HepG2 (cell line): ENCODE results near the gene CHMP1A. TPM values are rescaled to one million over a fixed set of nuclear protein-coding genes. Genes with fewer than 3 reads are reported as not detected.

Experiments used
- ATF4 ChIP-seq, 2 experiments: fragments of 450-650 bp in 1 of 2; sonication (generic) in 1 of 2; formaldehyde crosslinking; IDR thresholded peaks; 2 replicates each; pipeline versions ENCODE4 v1.5.0 to v1.8.0; 2020 to 2022; ENCODE audit warnings: mild to moderate bottlenecking in 1 of 2, missing genetic modification reagents in 1 of 2
- HMGXB4 ChIP-seq, 2 experiments: sonication (generic) in 1 of 2; formaldehyde crosslinking in 1 of 2; IDR thresholded peaks; 2 replicates each; pipeline versions ENCODE4 v1.4.0 to v1.6.1; 2018 to 2020; ENCODE audit warnings: missing genetic modification reagents in 2 of 2, borderline replicate concordance in 1 of 2, low read depth in 1 of 2, mild to moderate bottlenecking in 1 of 2, missing biosample characterization in 1 of 2
- JUND ChIP-seq: sonication (generic); formaldehyde crosslinking; IDR thresholded peaks from 2 replicates; pipeline ENCODE4 v1.8.0; 2022; ENCODE audit warnings: mild to moderate bottlenecking, missing genetic modification reagents
- PLSCR1 ChIP-seq: sonication (generic); formaldehyde crosslinking; IDR thresholded peaks from 2 replicates; pipeline ENCODE4 v1.5.0; 2020; ENCODE audit warnings: missing genetic modification reagents, mild to moderate bottlenecking, borderline replicate concordance
- RARG ChIP-seq: sonication (generic); formaldehyde crosslinking; IDR thresholded peaks from 2 replicates; pipeline ENCODE4 v1.4.0; 2020; ENCODE audit warnings: low read depth, mild to moderate bottlenecking, missing genetic modification reagents
- ZNF644 ChIP-seq: IDR thresholded peaks from 2 replicates; pipeline ENCODE4 v1.6.1; 2016; ENCODE audit warnings: low read depth
- ZNF7 ChIP-seq: IDR thresholded peaks from 2 replicates; pipeline ENCODE4 v1.6.1; 2016; ENCODE audit warnings: missing biosample characterization, missing genetic modification reagents
- ZNF772 ChIP-seq: sonication (generic); formaldehyde crosslinking; IDR thresholded peaks from 2 replicates; pipeline ENCODE4 v1.5.0; 2020; ENCODE audit warnings: mild to moderate bottlenecking, missing genetic modification reagents
- polyA plus RNA-seq, 8 experiments: library from polyadenylated mRNA; depleted of rRNA in 3 of 8; stranded (reverse) in 7 of 8; unstranded in 1 of 8; fragments of >200 nt; fragmentation: Illumina TruSeq in 4 of 8; extraction: Trizol in 4 of 8; gene quantifications; 2 replicates each; pipeline versions ENCODE4 v1.2.1 to v1.2.3, GENCODE V29; 2011 to 2016; ENCODE audit warnings: low read depth in 4 of 8, missing spikeins in 1 of 8, mixed read lengths in 1 of 8; ENCODE audit not compliant: insufficient read depth in 1 of 8
- total RNA-seq, 5 experiments: library from RNA; depleted of rRNA; stranded (reverse); fragments of >200 nt; fragmentation: Illumina TruSeq; extraction: Trizol; gene quantifications; 2 replicates each; pipeline ENCODE4 v1.2.3, GENCODE V29; 2016; ENCODE audit warnings: low read depth in 1 of 5
- TF ChIP-seq, protein P1 (sequence below): sonication (generic); formaldehyde crosslinking; IDR thresholded peaks from 2 replicates; pipeline ENCODE4 v1.5.0; 2020; ENCODE audit warnings: mild to moderate bottlenecking, missing genetic modification reagents, borderline replicate concordance
- TF ChIP-seq, protein P2 (sequence below): sonication (generic); formaldehyde crosslinking; IDR thresholded peaks from 2 replicates; pipeline ENCODE4 v1.5.1; 2020; ENCODE audit warnings: mild to moderate bottlenecking, missing genetic modification reagents, moderate library complexity

The CHMP1A gene
- total and polyA plus RNA-seq, 2 of the 13 experiments (the other 11 are each of a cell fraction or from before 2014, with no cell fraction given), result 69.4 to 73.3 TPM

DNA sequence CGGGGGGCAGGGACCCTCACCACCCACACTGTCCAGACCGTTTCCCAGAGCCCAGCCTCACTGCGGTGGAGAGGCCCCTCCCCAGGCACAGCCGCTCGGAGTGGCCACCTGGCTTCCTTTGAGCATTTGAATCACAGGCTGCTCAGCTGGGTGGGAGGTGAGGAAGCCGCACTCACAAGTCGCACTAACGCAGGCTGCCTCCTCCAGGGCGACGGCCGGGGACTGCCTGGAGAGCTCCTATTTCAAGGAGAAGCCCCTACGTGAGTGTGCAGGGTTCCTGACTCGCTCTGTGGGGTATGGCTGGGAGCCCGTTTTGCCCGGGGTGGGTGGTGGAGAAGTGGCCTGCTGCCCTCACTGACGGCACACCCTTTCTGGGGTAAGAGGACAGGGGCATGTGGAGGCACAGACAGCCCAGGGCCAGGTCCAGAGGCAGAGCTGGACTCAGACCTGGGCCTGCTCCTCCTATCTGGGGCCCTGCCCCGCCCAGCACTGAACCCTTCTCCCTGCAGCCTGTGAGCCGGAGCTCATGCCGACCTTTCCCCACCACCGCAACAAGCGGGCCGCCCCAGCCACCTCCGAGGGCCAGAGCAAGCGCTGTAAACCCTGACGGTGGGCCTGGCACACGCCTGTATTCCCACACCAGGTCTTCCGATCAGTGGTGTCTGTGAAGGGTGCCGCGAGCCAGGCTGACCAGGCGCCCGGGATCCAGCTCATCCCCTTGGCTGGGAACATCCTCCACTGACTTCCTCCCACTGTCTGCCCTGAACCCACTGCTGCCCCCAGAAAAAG lies 37.8 kb upstream of the CHMP1A start (continued):
- TF ChIP-seq, protein P1, sequence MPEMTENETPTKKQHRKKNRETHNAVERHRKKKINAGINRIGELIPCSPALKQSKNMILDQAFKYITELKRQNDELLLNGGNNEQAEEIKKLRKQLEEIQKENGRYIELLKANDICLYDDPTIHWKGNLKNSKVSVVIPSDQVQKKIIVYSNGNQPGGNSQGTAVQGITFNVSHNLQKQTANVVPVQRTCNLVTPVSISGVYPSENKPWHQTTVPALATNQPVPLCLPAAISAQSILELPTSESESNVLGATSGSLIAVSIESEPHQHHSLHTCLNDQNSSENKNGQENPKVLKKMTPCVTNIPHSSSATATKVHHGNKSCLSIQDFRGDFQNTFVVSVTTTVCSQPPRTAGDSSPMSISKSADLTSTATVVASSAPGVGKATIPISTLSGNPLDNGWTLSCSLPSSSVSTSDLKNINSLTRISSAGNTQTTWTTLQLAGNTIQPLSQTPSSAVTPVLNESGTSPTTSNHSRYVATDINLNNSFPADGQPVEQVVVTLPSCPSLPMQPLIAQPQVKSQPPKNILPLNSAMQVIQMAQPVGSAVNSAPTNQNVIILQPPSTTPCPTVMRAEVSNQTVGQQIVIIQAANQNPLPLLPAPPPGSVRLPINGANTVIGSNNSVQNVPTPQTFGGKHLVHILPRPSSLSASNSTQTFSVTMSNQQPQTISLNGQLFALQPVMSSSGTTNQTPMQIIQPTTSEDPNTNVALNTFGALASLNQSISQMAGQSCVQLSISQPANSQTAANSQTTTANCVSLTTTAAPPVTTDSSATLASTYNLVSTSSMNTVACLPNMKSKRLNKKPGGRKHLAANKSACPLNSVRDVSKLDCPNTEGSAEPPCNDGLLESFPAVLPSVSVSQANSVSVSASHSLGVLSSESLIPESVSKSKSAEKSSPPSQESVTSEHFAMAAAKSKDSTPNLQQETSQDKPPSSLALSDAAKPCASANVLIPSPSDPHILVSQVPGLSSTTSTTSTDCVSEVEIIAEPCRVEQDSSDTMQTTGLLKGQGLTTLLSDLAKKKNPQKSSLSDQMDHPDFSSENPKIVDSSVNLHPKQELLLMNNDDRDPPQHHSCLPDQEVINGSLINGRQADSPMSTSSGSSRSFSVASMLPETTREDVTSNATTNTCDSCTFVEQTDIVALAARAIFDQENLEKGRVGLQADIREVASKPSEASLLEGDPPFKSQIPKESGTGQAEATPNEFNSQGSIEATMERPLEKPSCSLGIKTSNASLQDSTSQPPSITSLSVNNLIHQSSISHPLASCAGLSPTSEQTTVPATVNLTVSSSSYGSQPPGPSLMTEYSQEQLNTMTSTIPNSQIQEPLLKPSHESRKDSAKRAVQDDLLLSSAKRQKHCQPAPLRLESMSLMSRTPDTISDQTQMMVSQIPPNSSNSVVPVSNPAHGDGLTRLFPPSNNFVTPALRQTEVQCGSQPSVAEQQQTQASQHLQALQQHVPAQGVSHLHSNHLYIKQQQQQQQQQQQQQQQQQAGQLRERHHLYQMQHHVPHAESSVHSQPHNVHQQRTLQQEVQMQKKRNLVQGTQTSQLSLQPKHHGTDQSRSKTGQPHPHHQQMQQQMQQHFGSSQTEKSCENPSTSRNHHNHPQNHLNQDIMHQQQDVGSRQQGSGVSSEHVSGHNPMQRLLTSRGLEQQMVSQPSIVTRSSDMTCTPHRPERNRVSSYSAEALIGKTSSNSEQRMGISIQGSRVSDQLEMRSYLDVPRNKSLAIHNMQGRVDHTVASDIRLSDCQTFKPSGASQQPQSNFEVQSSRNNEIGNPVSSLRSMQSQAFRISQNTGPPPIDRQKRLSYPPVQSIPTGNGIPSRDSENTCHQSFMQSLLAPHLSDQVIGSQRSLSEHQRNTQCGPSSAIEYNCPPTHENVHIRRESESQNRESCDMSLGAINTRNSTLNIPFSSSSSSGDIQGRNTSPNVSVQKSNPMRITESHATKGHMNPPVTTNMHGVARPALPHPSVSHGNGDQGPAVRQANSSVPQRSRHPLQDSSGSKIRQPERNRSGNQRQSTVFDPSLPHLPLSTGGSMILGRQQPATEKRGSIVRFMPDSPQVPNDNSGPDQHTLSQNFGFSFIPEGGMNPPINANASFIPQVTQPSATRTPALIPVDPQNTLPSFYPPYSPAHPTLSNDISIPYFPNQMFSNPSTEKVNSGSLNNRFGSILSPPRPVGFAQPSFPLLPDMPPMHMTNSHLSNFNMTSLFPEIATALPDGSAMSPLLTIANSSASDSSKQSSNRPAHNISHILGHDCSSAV (CRISPR knock-in tag), result no peak
- TF ChIP-seq ZNF7 (CRISPR knock-in tag) (no peak), ATF4 (CRISPR knock-in tag; IDR thresholded peaks at IDR 0.05) (no peak), HMGXB4 (CRISPR knock-in tag; IDR thresholded peaks at IDR 0.05; ENCODE audit: borderline replicate concordance in 1 of 2, low read depth in 1 of 2) (0 out of 4 replicates have a peak, but pooled peaks of 1 of the 2 experiments have one; percentile 25), ZNF644 (no peak), ZNF772 (CRISPR knock-in tag) (peak; percentile 88; the same call in 1 of the 2 replicates), JUND (no peak), PLSCR1 (CRISPR knock-in tag) (no peak), RARG (CRISPR knock-in tag) (no peak)
- TF ChIP-seq, protein P2, sequence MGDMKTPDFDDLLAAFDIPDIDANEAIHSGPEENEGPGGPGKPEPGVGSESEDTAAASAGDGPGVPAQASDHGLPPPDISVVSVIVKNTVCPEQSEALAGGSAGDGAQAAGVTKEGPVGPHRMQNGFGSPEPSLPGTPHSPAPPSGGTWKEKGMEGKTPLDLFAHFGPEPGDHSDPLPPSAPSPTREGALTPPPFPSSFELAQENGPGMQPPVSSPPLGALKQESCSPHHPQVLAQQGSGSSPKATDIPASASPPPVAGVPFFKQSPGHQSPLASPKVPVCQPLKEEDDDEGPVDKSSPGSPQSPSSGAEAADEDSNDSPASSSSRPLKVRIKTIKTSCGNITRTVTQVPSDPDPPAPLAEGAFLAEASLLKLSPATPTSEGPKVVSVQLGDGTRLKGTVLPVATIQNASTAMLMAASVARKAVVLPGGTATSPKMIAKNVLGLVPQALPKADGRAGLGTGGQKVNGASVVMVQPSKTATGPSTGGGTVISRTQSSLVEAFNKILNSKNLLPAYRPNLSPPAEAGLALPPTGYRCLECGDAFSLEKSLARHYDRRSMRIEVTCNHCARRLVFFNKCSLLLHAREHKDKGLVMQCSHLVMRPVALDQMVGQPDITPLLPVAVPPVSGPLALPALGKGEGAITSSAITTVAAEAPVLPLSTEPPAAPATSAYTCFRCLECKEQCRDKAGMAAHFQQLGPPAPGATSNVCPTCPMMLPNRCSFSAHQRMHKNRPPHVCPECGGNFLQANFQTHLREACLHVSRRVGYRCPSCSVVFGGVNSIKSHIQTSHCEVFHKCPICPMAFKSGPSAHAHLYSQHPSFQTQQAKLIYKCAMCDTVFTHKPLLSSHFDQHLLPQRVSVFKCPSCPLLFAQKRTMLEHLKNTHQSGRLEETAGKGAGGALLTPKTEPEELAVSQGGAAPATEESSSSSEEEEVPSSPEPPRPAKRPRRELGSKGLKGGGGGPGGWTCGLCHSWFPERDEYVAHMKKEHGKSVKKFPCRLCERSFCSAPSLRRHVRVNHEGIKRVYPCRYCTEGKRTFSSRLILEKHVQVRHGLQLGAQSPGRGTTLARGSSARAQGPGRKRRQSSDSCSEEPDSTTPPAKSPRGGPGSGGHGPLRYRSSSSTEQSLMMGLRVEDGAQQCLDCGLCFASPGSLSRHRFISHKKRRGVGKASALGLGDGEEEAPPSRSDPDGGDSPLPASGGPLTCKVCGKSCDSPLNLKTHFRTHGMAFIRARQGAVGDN (CRISPR knock-in tag), result peak; percentile 96
